Endodermal cell (in vitro differentiated cells): ENCODE data around the gene PCDHGB6. TPM values are rescaled to one million over a fixed set of nuclear protein-coding genes. Genes with fewer than 3 reads are reported as not detected.
A peak's percentile ranks its signal among the peaks of the same experiment; 100 is the strongest.
"Not testable (repeated sequence)": the region's sequence is repeated elsewhere in the genome, so short reads cannot be mapped to it uniquely, and the experiment has no call there.

Experiments
- DNase-seq: peaks from one replicate; pipeline ENCODE4 v3.0.0-alpha.2; 2017
- H3K27ac ChIP-seq: 2 replicates; pipeline ENCODE4 v1.5.1; 2013; ENCODE audit warnings: mild to moderate bottlenecking, low read depth, low read length, moderate library complexity
- H3K27me3 ChIP-seq: 2 replicates; pipeline ENCODE4 v1.6.1; 2013; ENCODE audit warnings: mild to moderate bottlenecking, low read length, moderate library complexity; ENCODE audit not compliant: insufficient read depth, control insufficient read depth, poor library complexity, severe bottlenecking
- H3K36me3 ChIP-seq: 2 replicates; pipeline ENCODE4 v1.7.0; 2013; ENCODE audit warnings: mild to moderate bottlenecking, low read length, moderate library complexity; ENCODE audit not compliant: control insufficient read depth, insufficient read depth
- H3K4me1 ChIP-seq: one replicate; pipeline ENCODE4 v1.7.0; 2013; ENCODE audit warnings: low read length; ENCODE audit not compliant: control insufficient read depth, insufficient read depth
- H3K4me3 ChIP-seq: 2 replicates; pipeline ENCODE4 v1.5.1; 2013; ENCODE audit warnings: mild to moderate bottlenecking, low read length, moderate library complexity
- H3K9ac ChIP-seq: 2 replicates; pipeline ENCODE4 v1.6.1; 2013; ENCODE audit warnings: mild to moderate bottlenecking, low read length, moderate library complexity; ENCODE audit not compliant: poor library complexity, severe bottlenecking; ENCODE audit errors: extremely low read depth
- H3K9me3 ChIP-seq: 2 replicates; pipeline ENCODE4 v1.6.1; 2013; ENCODE audit warnings: mild to moderate bottlenecking, low read length, moderate library complexity; ENCODE audit not compliant: control insufficient read depth
- H3K27ac Mint-ChIP-seq: 2 replicates; pipeline ENCODE4 v1.8.0; 2020; ENCODE audit warnings: mixed read lengths
- H3K27me3 Mint-ChIP-seq: 2 replicates; pipeline ENCODE4 v1.8.0; 2021; ENCODE audit warnings: mild to moderate bottlenecking, mixed read lengths; ENCODE audit not compliant: insufficient read depth
- H3K36me3 Mint-ChIP-seq: 2 replicates; pipeline ENCODE4 v1.8.0; 2020; ENCODE audit warnings: low read depth, mixed read lengths
- H3K4me1 Mint-ChIP-seq: 2 replicates; pipeline ENCODE4 v1.8.0; 2020; ENCODE audit warnings: mixed read lengths
- H3K4me3 Mint-ChIP-seq: 2 replicates; pipeline ENCODE4 v1.8.0; 2020; ENCODE audit warnings: mild to moderate bottlenecking, moderate library complexity, mixed read lengths
- H3K9me3 Mint-ChIP-seq: 2 replicates; pipeline ENCODE4 v1.8.0; 2020; ENCODE audit warnings: mild to moderate bottlenecking, mixed read lengths
- WGBS, 2 experiments: methylation state at CpG; one replicate each; pipeline versions ENCODE4 v1.1.5 to v1.1.7; 2013; ENCODE audit warnings: missing lambda C conversion rate in 2 of 2, mixed read lengths in 1 of 2; ENCODE audit not compliant: insufficient coverage in 1 of 2, insufficient read length in 1 of 2; 5-methylcytosine and 5-hydroxymethylcytosine counted together
- total RNA-seq, 2 donors: library from RNA; stranded (reverse); fragmentation: NEBNext Ultra II Directional in 1 of 2; extraction: Animal tissue kit (Norgen Biotek cat#: 25700) in 1 of 2; gene quantifications; 2 replicates in 1 of 2; 3 replicates in 1 of 2; pipeline ENCODE4 v1.2.1, GENCODE V29; 2021
- TF ChIP-seq, protein P1 (sequence below): fragments of 200-600 bp; sonication (generic); conservative IDR thresholded peaks from 2 replicates; pipeline ENCODE4 v1.5.0; 2021; ENCODE audit warnings: antibody characterized with exemption, mild to moderate bottlenecking

PCDHGB6 gene
- total RNA-seq, 2 donors from 2014 or later = 8.3 to 10.8 TPM

DNA sequence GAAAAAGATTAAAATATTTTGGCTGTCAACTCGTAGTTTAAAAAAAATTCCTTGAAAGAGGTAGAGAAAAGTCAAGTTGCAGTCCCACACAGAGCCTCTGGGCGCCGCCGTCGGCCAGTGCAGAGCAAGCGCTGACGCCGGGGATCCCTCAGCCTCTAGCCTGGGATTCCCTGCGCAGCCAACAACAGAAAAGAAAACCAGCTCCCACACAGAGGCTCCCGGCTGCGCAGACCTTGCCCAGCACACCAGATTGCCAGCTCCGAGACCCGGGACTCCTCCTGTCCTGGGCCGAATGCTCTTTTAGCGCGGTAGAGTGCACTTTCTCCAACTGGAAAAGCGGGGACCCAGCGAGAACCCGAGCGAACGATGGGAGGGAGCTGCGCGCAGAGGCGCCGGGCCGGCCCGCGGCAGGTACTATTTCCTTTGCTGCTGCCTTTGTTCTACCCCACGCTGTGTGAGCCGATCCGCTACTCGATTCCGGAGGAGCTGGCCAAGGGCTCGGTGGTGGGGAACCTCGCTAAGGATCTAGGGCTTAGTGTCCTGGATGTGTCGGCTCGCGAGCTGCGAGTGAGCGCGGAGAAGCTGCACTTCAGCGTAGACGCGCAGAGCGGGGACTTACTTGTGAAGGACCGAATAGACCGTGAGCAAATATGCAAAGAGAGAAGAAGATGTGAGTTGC, 9.8 kb downstream of the PCDHGB6 start, which contains the start of gene PCDHGB7:
PCDHGB7 (plus strand) TSS at position 184 of the 679 bp plus-strand sequence; CDS start at position 367, 183 bp downstream.
- Mint-ChIP-seq H3K27me3 (peaks cover 43% of the 10 kb centered on the region), H3K36me3 (peaks cover 44% of the 10 kb centered on the region), H3K9me3 (peaks cover 55% of the 10 kb centered on the region), H3K4me3 (peak within 1 kb of the TSS; percentile 70), H3K27ac (peak within 1 kb of the TSS; percentile 71)
- H3K27ac ChIP-seq, H3K27me3 ChIP-seq, H3K36me3 ChIP-seq, H3K4me1 Mint-ChIP-seq, H3K4me1 ChIP-seq: not testable (repeated sequence)
- peak within 1 kb of the TSS; percentile 71 for H3K4me3 ChIP-seq
- peaks cover 54% of the 10 kb centered on the region for H3K9me3 ChIP-seq
- DNase-seq = peak; percentile 95
- TF ChIP-seq, protein P1, sequence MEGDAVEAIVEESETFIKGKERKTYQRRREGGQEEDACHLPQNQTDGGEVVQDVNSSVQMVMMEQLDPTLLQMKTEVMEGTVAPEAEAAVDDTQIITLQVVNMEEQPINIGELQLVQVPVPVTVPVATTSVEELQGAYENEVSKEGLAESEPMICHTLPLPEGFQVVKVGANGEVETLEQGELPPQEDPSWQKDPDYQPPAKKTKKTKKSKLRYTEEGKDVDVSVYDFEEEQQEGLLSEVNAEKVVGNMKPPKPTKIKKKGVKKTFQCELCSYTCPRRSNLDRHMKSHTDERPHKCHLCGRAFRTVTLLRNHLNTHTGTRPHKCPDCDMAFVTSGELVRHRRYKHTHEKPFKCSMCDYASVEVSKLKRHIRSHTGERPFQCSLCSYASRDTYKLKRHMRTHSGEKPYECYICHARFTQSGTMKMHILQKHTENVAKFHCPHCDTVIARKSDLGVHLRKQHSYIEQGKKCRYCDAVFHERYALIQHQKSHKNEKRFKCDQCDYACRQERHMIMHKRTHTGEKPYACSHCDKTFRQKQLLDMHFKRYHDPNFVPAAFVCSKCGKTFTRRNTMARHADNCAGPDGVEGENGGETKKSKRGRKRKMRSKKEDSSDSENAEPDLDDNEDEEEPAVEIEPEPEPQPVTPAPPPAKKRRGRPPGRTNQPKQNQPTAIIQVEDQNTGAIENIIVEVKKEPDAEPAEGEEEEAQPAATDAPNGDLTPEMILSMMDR = peak; percentile 90
- peak within 1 kb of the TSS; percentile 13 for H3K9ac ChIP-seq
- 46 to 82% methylated on average over 22 to 46 of the region's 47 CpGs for WGBS, 2 experiments

- Mint-ChIP-seq H3K4me3 (no peak overlapping the region), H3K9me3 (peaks cover 57% of the 10 kb centered on the region)
- TF ChIP-seq, protein P1 = no peak
These were observed 11.5 kb downstream of the PCDHGB6 start for GRCh38 chr5:141419074-141419880.

GRCh38 chr5:141420855-141421488, 13.2 kb downstream of the PCDHGB6 start, which contains the start of gene PCDHGA11:
Gene PCDHGA11, plus strand, starts transcription at chr5:141421051. Its CDS starts 177 bp downstream, at chr5:141421228.
- Mint-ChIP-seq H3K27ac (peak within 1 kb of the TSS; percentile 86), H3K9me3 (peaks cover 52% of the 10 kb centered on the region), H3K4me1 (no peaks in the 10 kb centered on the region), H3K27me3 (peaks cover 37% of the 10 kb centered on the region), H3K36me3 (peaks cover 49% of the 10 kb centered on the region), H3K4me3 (peak within 1 kb of the TSS; percentile 83)
- Histone ChIP-seq H3K9ac (peak within 1 kb of the TSS; percentile 25), H3K4me3 (peak within 1 kb of the TSS; percentile 75), H3K9me3 (peaks cover 68% of the 10 kb centered on the region), H3K27me3 (no peaks in the 10 kb centered on the region), H3K4me1 (no peaks in the 10 kb centered on the region), H3K27ac (no peak within 1 kb of the TSS), H3K36me3 (no peaks in the 10 kb centered on the region)
- WGBS, 2 experiments = 79 to 96% methylated on average over 41 to 42 of the region's 42 CpGs
- DNase-seq = peak; percentile 92
- TF ChIP-seq, protein P1 = peak; percentile 91

More at GRCh38 chr5:141419074-141419880, 11.5 kb downstream of the PCDHGB6 start:
- H3K9me3 ChIP-seq = peaks cover 60% of the 10 kb centered on the region
- no peaks in the 10 kb centered on the region for H3K4me1 ChIP-seq
- H3K9ac ChIP-seq = no peak overlapping the region
- DNase-seq = no peak
- H3K27me3 ChIP-seq = no peaks in the 10 kb centered on the region
- no peak overlapping the region for H3K27ac ChIP-seq
- Mint-ChIP-seq H3K27ac (no peak overlapping the region), H3K36me3 (peaks cover 48% of the 10 kb centered on the region), H3K4me1 (no peaks in the 10 kb centered on the region), H3K27me3 (peaks cover 39% of the 10 kb centered on the region)
- H3K36me3 ChIP-seq = no peaks in the 10 kb centered on the region
- no peak overlapping the region for H3K4me3 ChIP-seq
- 97 to 98% methylated on average over 62 to 74 of the region's 74 CpGs for WGBS, 2 experiments
